Measurements from ENCODE around the gene ARHGEF18. TPM values are rescaled to one million over a fixed set of nuclear protein-coding genes. Genes with fewer than 3 reads are reported as not detected.

ARHGEF18 gene
- total and polyA plus RNA-seq, 2 of the 13 experiments (the other 11 are each of a cell fraction or from before 2014, with no cell fraction given): 4.2 to 17.5 TPM

- Histone ChIP-seq H3K9ac (ENCODE audit: insufficient read depth, low read depth, low read length) (no peak overlapping the region), H3K4me1 (ENCODE audit: insufficient read depth, low read length) (no peaks in the 10 kb centered on the region), H3K27ac (ENCODE audit: extremely low read length, insufficient read depth, low read length) (no peak overlapping the region), H3K79me2 (ENCODE audit: insufficient read depth, low read length) (no peaks in the 10 kb centered on the region), H3K4me3 (replicated peaks in 1 of 3; ENCODE audit: insufficient read depth in 1 of 3, low read depth in 2 of 3, low read length in 3 of 3) (no peak overlapping the region), H3K27me3 (ENCODE audit: control insufficient read depth in 1 of 2, insufficient read depth in 2 of 2, low read length in 2 of 2) (0 out of 5 replicates have a peak, but pooled peaks cover 0 to 7% of the 10 kb centered on the region in 2 experiments), H3K36me3 (replicated peaks in 1 of 2; ENCODE audit: control insufficient read depth in 1 of 2, insufficient read depth in 2 of 2, low read length in 2 of 2) (no peaks in the 10 kb centered on the region), H3K4me2 (ENCODE audit: low read depth, low read length) (no peak overlapping the region), H2AFZ (ENCODE audit: low read length) (no peak overlapping the region), H3K9me3 (ENCODE audit: low read length) (no peaks in the 10 kb centered on the region), H4K20me1 (ENCODE audit: insufficient read depth, low read length) (no peaks in the 10 kb centered on the region)
- TF ChIP-seq ZNF740 (CRISPR knock-in tag; IDR thresholded peaks at IDR 0.05) (no peak), HOXD1 (CRISPR knock-in tag; IDR thresholded peaks at IDR 0.05) (no peak)
- FAIRE-seq (no peak), ATAC-seq (no peak), DNase-seq (ENCODE audit: low spot score) (no peak)
- POLR2A ChIA-PET: no interaction called here
- intact Hi-C loops (cut with micrococcal nuclease; ENCODE audit: unreplicated experiment) (no loop called here), in situ Hi-C loops (cut with HindIII; ENCODE audit: extremely low pct_ligation_motif_present, low pct_unique_long_range_greater_than_20kb) (no loop called here)
- BruUV-seq (replicated peaks): no TSS peak
- 84% methylated on average over 5 of the region's 5 CpGs for WGBS (ENCODE audit: low lambda C conversion rate)
- CTCF ChIA-PET (ENCODE audit: low intra/inter-chr PET ratio, low total read pairs): no interaction called here
Measured at GRCh38 chr19:7385062-7385461, 36.3 kb downstream of the ARHGEF18 start.

- H3K9me3 ChIP-seq (ENCODE audit: low read length): no peaks in the 10 kb centered on the region
- no peaks in the 10 kb centered on the region for H3K79me2 ChIP-seq (ENCODE audit: insufficient read depth, low read length)
- H3K4me1 ChIP-seq (ENCODE audit: insufficient read depth, low read length): peaks cover 8% of the 10 kb centered on the region
- H4K20me1 ChIP-seq (ENCODE audit: insufficient read depth, low read length): no peaks in the 10 kb centered on the region
- H3K4me2 ChIP-seq (ENCODE audit: low read depth, low read length): peak overlapping the region; percentile 29; the same call in 1 of the 2 replicates
- peak; percentile 67 for ATAC-seq
- no peaks in the 10 kb centered on the region for H3K36me3 ChIP-seq (replicated peaks in 1 of 2; ENCODE audit: control insufficient read depth in 1 of 2, insufficient read depth in 2 of 2, low read length in 2 of 2)
- 20% methylated on average over 9 of the region's 9 CpGs for WGBS (ENCODE audit: low lambda C conversion rate)
- intact Hi-C loops (cut with micrococcal nuclease; ENCODE audit: unreplicated experiment): no loop called here
- in situ Hi-C loops (cut with HindIII; ENCODE audit: extremely low pct_ligation_motif_present, low pct_unique_long_range_greater_than_20kb): no loop called here
- H3K27ac ChIP-seq (ENCODE audit: extremely low read length, insufficient read depth, low read length): no peak overlapping the region
- ChIA-PET POLR2A (interaction anchor here (1.5 kb wide), 1 partner anchor 10 kb away, joined by 5 read pairs; no protein-coding TSS in a partner anchor), CTCF (ENCODE audit: low intra/inter-chr PET ratio, low total read pairs) (no interaction called here)
- H3K4me3 ChIP-seq (replicated peaks in 1 of 3; ENCODE audit: insufficient read depth in 1 of 3, low read depth in 2 of 3, low read length in 3 of 3): no peak overlapping the region
- no peak overlapping the region for H3K9ac ChIP-seq (ENCODE audit: insufficient read depth, low read depth, low read length)
- peak; percentile 23 for FAIRE-seq
- no TSS peak for BruUV-seq (replicated peaks)
- H2AFZ ChIP-seq (ENCODE audit: low read length): no peak overlapping the region
- 0 out of 5 replicates have a peak, but pooled peaks cover 0 to 7% of the 10 kb centered on the region in 2 experiments for H3K27me3 ChIP-seq (ENCODE audit: control insufficient read depth in 1 of 2, insufficient read depth in 2 of 2, low read length in 2 of 2)
- DNase-seq (ENCODE audit: low spot score): no peak
- no peak for TF ChIP-seq ZNF589 (CRISPR knock-in tag; conservative IDR thresholded peaks at IDR 0.05)
- peak; percentile 24; the same call in 1 of the 2 replicates for TF ChIP-seq ZNF687 (CRISPR knock-in tag; IDR thresholded peaks at IDR 0.05)
- no peak for TF ChIP-seq ZNF546 (CRISPR knock-in tag; conservative IDR thresholded peaks at IDR 0.05)
- no peak for TF ChIP-seq ZSCAN31 (CRISPR knock-in tag; IDR thresholded peaks at IDR 0.05; ENCODE audit: low read depth)
- TF ChIP-seq ZNF800 (CRISPR knock-in tag; IDR thresholded peaks at IDR 0.05): no peak
- TF ChIP-seq ZBTB49 (CRISPR knock-in tag; IDR thresholded peaks at IDR 0.05; ENCODE audit: borderline replicate concordance): no peak
- TF ChIP-seq TGIF2 (CRISPR knock-in tag; IDR thresholded peaks at IDR 0.05): no peak
Measured at GRCh38 chr19:7386308-7386707, 37.6 kb downstream of the ARHGEF18 start.

Measured in HepG2 (cell line).